Esophagus squamous epithelium (tissue), 4 donors: Measurements from ENCODE around the gene HMGXB3.

Source experiments
- CTCF ChIP-seq, 6 experiments: fragments of 450-650 bp in 4 of 6; fragments of 200-600 bp in 2 of 6; sonication (generic) in 2 of 6; IDR thresholded peaks; one replicate each; pipeline ENCODE4 v1.5.1; 2016 to 2019; ENCODE audit warnings: antibody characterized with exemption in 6 of 6, mild to moderate bottlenecking in 4 of 6, moderate library complexity in 4 of 6
- POLR2A ChIP-seq, 4 donors: fragments of 450-650 bp; IDR thresholded peaks; one replicate each; pipeline ENCODE4 v1.6.1; 2017; ENCODE audit warnings: antibody characterized with exemption in 4 of 4, mild to moderate bottlenecking in 4 of 4, moderate library complexity in 3 of 4

- no peak for TF ChIP-seq CTCF (IDR thresholded peaks at IDR 0.05)
- TF ChIP-seq POLR2A (IDR thresholded peaks at IDR 0.05): no peak
Observed at GRCh38 chr5:149995385-149996204, 4.9 kb upstream of the HMGXB3 start.
